GM18519 (cell line): Measurements from ENCODE around the gene SEMA7A.

Experiments used
- ATAC-seq: cut with Tn5 transposase; IDR thresholded peaks from one replicate; pipeline ENCODE4 v1.9.1; 2021; ENCODE audit warnings: mild to moderate bottlenecking, moderate library complexity; ENCODE audit not compliant: unreplicated experiment, low FRiP score

Gene SEMA7A

GRCh38 chr15:74431116-74431515 lies 2.6 kb downstream of the SEMA7A start:
- ATAC-seq: no peak

- no peak for ATAC-seq
These were observed 3.2 kb downstream of the SEMA7A start for GRCh38 chr15:74430510-74430951.

DNA sequence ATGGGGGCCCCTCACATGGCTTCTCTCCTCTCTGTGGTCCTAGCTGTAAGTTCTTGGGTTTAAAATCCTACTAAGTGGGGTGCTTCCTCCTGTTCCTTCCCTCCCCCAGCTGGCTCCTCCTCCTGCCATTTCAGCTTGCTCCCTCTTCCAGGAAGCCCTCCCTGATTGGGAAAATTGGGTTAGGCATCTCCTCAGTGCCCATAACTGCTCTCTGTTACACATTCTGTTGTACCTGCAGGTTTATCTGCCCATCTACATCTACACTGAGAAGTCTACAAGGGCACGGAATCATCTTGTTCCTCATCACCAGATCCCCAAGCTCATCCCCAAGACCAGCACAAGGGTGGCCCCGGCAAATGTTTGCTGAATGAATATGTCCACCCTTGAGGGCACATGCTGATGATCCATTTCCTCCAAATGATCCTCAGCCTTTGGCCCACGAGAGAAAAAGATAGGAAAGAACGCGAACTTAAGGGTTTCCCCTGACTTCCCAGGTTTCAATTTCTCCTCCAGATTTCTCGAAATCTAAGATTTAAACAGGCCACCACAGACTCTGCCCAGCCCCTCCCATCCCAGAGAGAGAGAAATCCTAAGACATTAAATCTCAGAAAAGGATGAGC lies 3.9 kb downstream of the SEMA7A start:
- ATAC-seq: no peak

GRCh38 chr15:74428970-74429780 lies 4.6 kb downstream of the SEMA7A start:
- ATAC-seq: no peak

DNA sequence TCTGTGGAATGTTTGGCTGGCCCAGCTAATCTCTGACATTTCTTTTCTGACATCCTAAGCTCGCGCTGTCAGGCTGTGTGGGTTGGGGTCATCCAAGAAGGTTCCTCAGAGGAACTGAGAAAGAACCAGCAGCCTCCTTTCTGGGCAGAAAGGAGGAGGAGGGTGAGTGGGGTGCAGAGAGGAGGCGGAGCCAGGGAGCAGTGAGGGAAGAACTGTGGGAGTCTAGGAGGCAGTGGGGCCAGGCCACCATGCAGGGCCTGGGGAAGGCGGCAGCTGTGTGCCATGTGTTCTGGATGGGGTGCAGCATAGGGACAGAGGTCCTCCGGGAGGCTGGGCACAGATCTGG lies 5.3 kb downstream of the SEMA7A start:
- peak; percentile 38 for ATAC-seq

- ATAC-seq: no peak
These were observed 5.9 kb downstream of the SEMA7A start for GRCh38 chr15:74427607-74428441.

DNA sequence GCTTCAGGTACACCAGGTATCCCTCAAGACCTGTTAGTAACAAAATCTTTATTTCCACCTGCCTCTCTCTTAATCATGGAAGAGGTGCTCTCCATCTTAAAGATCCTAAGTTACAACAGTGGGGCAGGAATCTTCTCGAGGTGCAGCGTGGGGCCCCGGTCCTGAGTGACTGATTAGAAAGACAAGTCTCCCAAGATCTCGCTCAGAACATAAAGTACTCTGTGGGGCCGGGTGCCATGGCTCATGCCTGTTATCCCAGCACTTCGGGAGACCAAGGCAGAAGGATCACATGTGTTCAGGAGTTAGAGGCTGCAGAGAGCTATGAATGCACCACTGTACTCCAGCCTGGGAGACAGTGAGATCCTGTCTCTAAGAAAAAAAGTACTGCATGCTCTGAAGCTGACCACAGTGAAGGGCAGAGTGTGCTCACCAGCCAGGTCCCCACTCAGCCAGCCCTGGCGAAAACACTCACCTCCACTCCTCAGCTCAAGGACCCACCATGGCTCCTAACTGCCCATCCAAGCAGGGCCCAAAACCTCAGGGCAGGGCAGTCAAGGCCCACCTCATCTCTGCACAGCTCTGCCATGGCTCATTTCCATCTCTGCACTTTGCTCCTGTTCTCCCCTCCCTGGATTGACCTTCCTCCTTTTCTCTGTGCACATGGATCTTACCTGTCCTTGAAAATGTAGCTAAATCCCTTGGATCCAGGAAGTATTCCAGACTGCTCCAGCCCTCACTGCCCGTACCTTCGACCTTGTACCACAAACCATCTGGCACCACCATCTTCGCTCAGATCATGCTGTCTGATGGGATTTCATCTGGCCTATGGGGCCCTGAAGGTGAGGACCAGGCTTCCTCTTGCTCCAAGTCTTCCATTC lies 7.1 kb downstream of the SEMA7A start:
- no peak for ATAC-seq

GRCh38 chr15:74425630-74426029 lies 8.1 kb downstream of the SEMA7A start:
- ATAC-seq: no peak

GRCh38 chr15:74424901-74425528 lies 8.7 kb downstream of the SEMA7A start:
- ATAC-seq: no peak

DNA sequence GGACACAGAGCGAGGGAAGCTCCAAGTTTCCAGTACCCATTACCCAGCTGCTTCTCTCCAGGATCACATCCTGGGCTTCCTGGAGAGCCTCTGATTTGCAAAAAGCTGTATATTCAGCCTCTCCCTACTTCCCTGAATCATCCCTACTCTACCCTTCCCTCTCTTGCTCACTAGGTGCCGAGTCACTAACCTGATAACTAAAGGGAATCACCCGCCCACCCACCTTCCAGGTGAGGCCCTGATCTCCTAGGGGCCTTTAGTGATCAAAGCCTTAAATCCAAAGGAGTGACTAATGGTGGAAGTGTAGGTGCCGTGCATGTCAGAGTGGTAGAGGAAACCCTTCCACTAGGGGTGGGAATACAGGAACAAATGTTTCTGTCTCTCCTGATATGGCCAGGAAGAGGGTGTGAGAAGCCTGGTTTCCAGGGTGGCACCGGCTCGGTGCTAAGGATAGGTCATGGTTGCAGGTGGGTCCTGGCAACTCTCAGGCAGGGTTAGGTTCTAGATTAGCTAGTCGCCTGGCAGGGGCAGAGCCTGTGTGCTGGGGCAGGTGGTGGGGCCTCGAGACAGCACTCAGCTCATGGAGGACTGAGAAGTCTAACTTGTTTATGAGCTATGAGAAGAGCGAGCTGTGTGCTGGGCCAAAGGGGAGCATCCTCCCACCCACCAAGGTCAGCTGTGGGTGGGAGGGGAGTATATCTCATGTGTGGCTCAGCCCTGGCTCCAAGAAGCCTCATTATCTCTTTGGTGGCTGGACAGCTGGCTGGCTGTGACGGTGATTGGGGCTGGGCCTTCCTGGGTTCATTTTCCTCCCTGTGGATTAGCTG lies 10.1 kb downstream of the SEMA7A start:
- no peak for ATAC-seq

DNA sequence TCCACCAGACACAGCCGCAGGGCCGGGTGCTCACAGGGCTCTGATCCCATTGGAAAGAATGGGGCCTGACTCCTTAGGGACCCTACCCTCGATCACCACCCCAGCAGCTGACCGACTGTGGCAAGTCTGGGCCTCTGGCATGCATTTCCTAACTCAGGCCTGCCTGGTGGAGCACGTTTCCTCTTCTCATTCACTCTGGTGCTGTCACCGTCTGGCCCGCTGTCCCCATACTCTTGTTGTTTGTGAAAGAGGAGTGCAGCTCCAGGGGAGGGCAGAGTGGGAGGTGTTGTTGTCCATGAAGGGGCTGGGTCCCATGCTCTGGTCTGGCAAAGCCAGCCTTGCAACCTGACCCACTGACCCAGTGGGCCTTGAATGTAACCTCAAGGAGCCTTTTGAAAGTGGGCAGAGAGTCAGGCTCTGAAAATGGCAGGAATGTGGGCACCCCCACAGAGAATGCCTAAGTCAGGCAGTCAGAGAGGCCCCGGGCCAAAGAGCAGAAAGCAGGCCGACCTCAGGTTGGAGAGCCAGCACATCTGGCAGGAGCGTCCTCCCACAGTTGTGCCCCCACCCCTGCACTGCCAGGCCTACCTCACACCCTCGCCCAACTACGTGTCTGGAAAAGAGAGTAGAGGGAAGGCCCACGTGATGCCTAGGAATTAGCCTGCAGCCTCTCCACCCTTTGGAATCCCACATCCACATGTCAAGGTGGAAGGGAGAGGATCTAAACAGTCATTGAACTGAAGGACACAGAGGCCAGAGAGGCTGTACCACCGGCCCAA lies 10.9 kb downstream of the SEMA7A start:
- ATAC-seq: no peak

DNA sequence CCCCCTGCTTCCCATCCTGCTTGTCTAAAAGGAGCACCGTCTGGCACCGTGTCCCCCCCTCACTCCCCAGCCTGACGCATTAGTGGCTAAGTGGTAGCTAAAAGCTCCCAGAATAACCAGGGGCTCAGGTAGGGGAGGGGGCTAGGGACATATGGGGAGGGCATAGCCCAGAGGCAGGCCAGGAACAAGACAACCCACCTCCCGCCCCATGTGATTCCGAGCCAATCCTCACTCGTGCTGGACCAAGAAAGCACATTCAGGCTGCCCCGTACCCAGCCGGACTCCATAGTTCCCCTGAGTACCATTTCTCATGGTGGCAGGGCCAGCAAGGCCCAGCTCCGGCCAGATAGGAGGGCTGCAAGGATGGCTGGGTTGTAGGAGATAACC lies 11.5 kb downstream of the SEMA7A start:
- no peak for ATAC-seq

DNA sequence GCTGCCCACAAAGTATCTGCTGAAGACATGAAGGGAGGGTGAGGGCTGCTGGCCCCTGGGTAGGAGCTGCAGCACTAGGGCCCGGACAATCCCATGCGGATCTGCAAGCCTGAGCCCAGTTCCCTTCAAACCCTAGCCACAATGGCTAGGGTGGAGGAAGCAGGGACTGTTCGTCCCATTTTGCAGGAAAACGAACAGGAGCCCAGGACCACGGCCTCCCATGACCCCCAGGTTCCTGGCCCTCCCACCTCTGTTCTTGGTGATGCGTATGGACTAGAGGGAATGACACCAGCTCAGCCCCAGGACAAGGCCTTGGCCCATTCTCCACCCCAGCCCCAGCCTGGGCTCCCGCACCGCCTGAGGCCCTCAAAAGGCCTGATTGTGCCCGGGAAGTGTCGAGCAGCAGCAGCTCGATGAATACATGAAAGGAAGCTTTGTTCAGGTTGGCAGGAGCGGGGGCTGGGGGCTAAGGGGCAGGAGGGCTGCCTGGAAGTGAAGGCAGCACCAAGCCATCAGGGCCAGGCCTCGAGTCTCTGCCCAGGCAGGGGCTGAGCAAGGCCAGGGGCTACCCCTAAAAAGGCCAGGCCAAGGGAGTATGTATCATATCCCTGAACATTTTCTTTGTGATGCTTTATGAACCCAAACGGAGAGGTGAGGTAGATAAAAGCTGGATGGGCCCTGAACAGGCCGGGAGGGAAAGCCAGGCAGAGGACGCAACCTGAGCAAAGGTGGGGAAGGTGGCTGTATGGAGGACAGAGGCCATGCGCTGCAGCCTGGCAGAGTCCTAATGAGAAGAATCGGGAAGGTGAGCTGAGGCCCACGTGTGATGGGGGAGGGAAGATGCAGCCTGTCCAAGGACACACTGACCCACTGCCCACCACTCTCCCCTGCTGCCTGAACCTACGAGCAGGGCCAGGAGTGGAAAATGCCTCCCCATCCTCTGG lies 12.2 kb downstream of the SEMA7A start:
- ATAC-seq: no peak

GRCh38 chr15:74420193-74420905 lies 13.4 kb downstream of the SEMA7A start:
- ATAC-seq: no peak

DNA sequence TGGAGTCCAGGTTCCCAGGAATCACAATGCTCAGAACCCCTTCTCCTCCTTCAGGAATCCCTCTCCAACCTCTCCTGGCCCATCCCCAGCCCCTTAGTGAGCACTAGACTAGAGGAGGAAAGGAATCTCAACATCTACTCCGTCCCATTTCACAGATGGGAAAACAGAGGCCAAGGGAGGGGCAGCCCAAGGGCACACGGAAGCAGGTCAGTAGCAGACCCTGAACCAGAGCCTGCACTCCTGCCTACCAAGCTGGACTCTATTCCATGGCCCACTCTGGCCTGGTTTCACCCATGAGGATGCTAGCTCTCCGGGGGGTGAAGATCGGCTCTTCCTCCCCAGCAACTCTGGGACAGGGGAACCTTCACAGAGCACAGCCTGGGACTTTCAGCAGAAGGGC lies 14.3 kb downstream of the SEMA7A start:
- no peak for ATAC-seq

DNA sequence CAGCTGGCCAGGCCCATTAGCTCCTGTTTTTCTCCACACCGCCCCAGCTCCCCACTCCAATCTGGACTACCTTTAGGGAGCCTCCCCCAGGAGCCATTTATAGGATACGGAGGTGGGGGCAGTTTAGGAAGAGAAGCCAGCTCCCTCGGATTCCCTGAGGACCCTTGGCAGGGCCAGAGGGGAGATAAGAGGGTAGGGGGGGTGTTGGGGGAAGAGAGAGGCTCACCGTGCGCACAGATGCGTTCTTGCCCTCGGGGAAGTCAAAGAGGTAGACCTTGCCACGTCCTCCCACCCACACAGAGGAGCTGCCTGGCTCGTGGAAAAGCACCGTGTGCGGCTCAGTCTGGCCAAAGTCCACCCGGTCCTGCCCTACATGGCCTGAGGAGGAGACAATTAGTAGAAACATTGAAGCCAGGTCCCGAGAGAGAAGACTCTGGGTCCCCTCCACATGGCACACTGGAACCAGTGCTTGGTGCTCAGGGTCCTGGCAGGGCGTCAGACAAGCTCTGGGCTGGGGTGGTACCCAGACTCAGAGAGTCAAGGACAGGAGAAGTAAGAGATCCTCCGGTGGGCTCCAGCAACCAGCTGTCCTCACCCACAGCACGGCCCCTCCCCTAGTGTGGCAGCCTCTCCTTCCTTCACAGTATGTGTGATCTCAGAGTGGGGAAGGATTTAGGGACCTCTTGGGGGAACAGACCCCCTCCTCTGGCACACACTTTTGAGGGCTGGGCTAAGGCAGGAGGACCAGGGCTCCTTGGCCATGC lies 15.0 kb downstream of the SEMA7A start:
- no peak for ATAC-seq
